Motor neuron (in vitro differentiated cells): Measurements from ENCODE around the gene MAGI1. TPM values are rescaled to one million over a fixed set of nuclear protein-coding genes. Genes with fewer than 3 reads are reported as not detected.
"Not testable (repeated sequence)": the region's sequence is repeated elsewhere in the genome, so short reads cannot be mapped to it uniquely, and the experiment has no call there.

Experiments
- ATAC-seq, 8 experiments: fragments of 200-7000 bp; cut with Tn5 transposase; replicated peaks in 6 of 8; 2 replicates each; pipeline ENCODE4 v1.8.0; 2021; ENCODE audit warnings: mild to moderate bottlenecking in 8 of 8, moderate library complexity in 8 of 8
- H3K27ac ChIP-seq, 2 donors: fragments of 250-450 bp; sonication (Bioruptor Pico); 2 replicates each; pipeline ENCODE4 v1.9.0; 2021; ENCODE audit warnings: antibody characterized with exemption in 2 of 2, mild to moderate bottlenecking in 2 of 2, moderate library complexity in 1 of 2
- H3K4me1 ChIP-seq, 2 donors: fragments of 250-450 bp; sonication (Bioruptor Pico); replicated peaks in 1 of 2; 2 replicates each; pipeline ENCODE4 v1.6.1; 2021; ENCODE audit warnings: antibody characterized with exemption in 2 of 2, mild to moderate bottlenecking in 2 of 2, moderate library complexity in 1 of 2
- H3K4me3 ChIP-seq, 5 donors: fragments of 250-450 bp; sonication (Bioruptor Pico); 2 replicates each; pipeline ENCODE4 v1.9.0; 2021; ENCODE audit warnings: antibody characterized with exemption in 5 of 5, mild to moderate bottlenecking in 5 of 5, moderate library complexity in 4 of 5
- WGBS, 10 experiments: fragments of 450-650 bp; shearing (Covaris generic); methylation state at CpG; one replicate each; pipeline ENCODE4 v1.0.0; 2022; 5-methylcytosine and 5-hydroxymethylcytosine counted together
- in situ Hi-C, 9 experiments: fragments of 400-800 bp; cut with MboI; loops; one replicate each; pipeline ENCODE4 v1.15.0; 2021; ENCODE audit warnings: low sequenced_read_pairs in 9 of 9, low pct_unique_long_range_greater_than_20kb in 2 of 9; ENCODE audit not compliant: unreplicated experiment in 9 of 9
- total RNA-seq, 8 experiments: library from RNA; unstranded; fragments of 300-600 nt; gene quantifications; 2 replicates each; pipeline versions ENCODE4 v1.2.3 to v1.2.4, GENCODE V29; 2022

MAGI1 gene
- total RNA-seq, 8 experiments from 2014 or later = 25.3 to 66.3 (median 38.2) TPM

GRCh38 chr3:65878831-65879230 is 159.9 kb downstream of the MAGI1 start:
- in situ Hi-C loops = no loop called here
- Histone ChIP-seq H3K4me1 (peaks cover 7 to 9% of the 10 kb centered on the region in 2 donors), H3K27ac (no peak overlapping the region), H3K4me3 (no peak overlapping the region)
- no peak for ATAC-seq
- WGBS, 10 experiments = 0 to 100% (median 67%) methylated on average over 1 to 5 of the region's 6 CpGs; no CpG with 5 or more reads in 2 of the 10 experiments

- no peak for ATAC-seq
- peaks cover 3 to 4% of the 10 kb centered on the region in 2 donors for H3K4me1 ChIP-seq
- WGBS, 10 experiments = 10 to 90% (median 80%) methylated on average over 1 to 2 of the region's 2 CpGs; no CpG with 5 or more reads in 5 of the 10 experiments
- in situ Hi-C loops = no loop called here
- no peak overlapping the region for H3K4me3 ChIP-seq
- H3K27ac ChIP-seq = no peak overlapping the region
Observed at GRCh38 chr3:65877160-65877559, 161.6 kb downstream of the MAGI1 start.

GRCh38 chr3:65876028-65876420 is 162.7 kb downstream of the MAGI1 start:
- Histone ChIP-seq H3K4me1 (peaks cover 4 to 12% of the 10 kb centered on the region in 2 donors), H3K4me3 (no peak overlapping the region), H3K27ac (no peak overlapping the region)
- ATAC-seq = no peak
- in situ Hi-C loops = no loop called here
- WGBS, 10 experiments = 14 to 88% (median 78%) methylated on average over 1 to 3 of the region's 3 CpGs; no CpG with 5 or more reads in 3 of the 10 experiments

- in situ Hi-C loops = no loop called here
- peak in 6 of 8 experiments; percentile 36 to 84 (median 51) for ATAC-seq
Observed at GRCh38 chr3:65875393-65876027, 163.2 kb downstream of the MAGI1 start.

GRCh38 chr3:65873869-65874268 is 164.8 kb downstream of the MAGI1 start:
- H3K4me3 ChIP-seq = no peak overlapping the region
- 79 to 100% (median 90%) methylated on average over 1 to 2 of the region's 3 CpGs; no CpG with 5 or more reads in 2 of the 10 experiments for whole genome bisulfite sequencing, 10 experiments
- in situ Hi-C loops = no loop called here
- ATAC-seq = no peak
- peaks cover 6 to 19% of the 10 kb centered on the region in 2 donors for H3K4me1 ChIP-seq
- H3K27ac ChIP-seq = no peak overlapping the region

More at GRCh38 chr3:65875393-65876027, 163.2 kb downstream of the MAGI1 start:
- 54 to 100% (median 88%) methylated on average over 1 to 6 of the region's 6 CpGs for WGBS, 10 experiments
- no peak overlapping the region for H3K27ac ChIP-seq
- H3K4me1 ChIP-seq = peaks cover 4 to 14% of the 10 kb centered on the region in 2 donors
- no peak overlapping the region for H3K4me3 ChIP-seq

GRCh38 chr3:65873028-65873427 is 165.7 kb downstream of the MAGI1 start:
- H3K4me1 ChIP-seq = peaks cover 6 to 16% of the 10 kb centered on the region in 2 donors
- in situ Hi-C loops = no loop called here
- ATAC-seq = no peak
- H3K27ac ChIP-seq = no peak overlapping the region
- 33 to 100% (median 80%) methylated on average over 1 to 5 of the region's 6 CpGs; no CpG with 5 or more reads in 3 of the 10 experiments for WGBS, 10 experiments
- H3K4me3 ChIP-seq = no peak overlapping the region

GRCh38 chr3:65871305-65872141 is 167.2 kb downstream of the MAGI1 start:
- H3K27ac ChIP-seq = no peak overlapping the region
- WGBS, 10 experiments = 46 to 100% (median 79%) methylated on average over 1 to 6 of the region's 6 CpGs
- H3K4me3 ChIP-seq = no peak overlapping the region
- peak in 2 of 8 experiments; percentile 55 to 67 for ATAC-seq
- H3K4me1 ChIP-seq = peaks cover 6 to 16% of the 10 kb centered on the region in 2 donors
- in situ Hi-C loops = no loop called here

GRCh38 chr3:65869798-65870197 is 168.9 kb downstream of the MAGI1 start:
- H3K4me1 ChIP-seq = peaks cover 2 to 16% of the 10 kb centered on the region in 2 donors
- H3K27ac ChIP-seq = no peak overlapping the region
- in situ Hi-C loops = no loop called here
- H3K4me3 ChIP-seq = no peak overlapping the region
- ATAC-seq = peak in 2 of 8 experiments; percentile 16 to 55
- 80 to 100% (median 93%) methylated on average over 1 to 9 of the region's 9 CpGs; no CpG with 5 or more reads in 2 of the 10 experiments for WGBS, 10 experiments

GRCh38 chr3:65867463-65868210 is 171.1 kb downstream of the MAGI1 start:
- no peak overlapping the region for H3K27ac ChIP-seq
- WGBS, 10 experiments = 71 to 100% (median 95%) methylated on average over 1 to 5 of the region's 9 CpGs; no CpG with 5 or more reads in 4 of the 10 experiments
- in situ Hi-C loops = no loop called here
- no peak overlapping the region for H3K4me3 ChIP-seq
- H3K4me1 ChIP-seq = peaks cover 2 to 16% of the 10 kb centered on the region in 2 donors
- no peak for ATAC-seq

- in situ Hi-C loops = no loop called here
- H3K4me1 ChIP-seq = no peaks in the 10 kb centered on the region
- WGBS, 10 experiments = 68 to 100% (median 86%) methylated on average over 1 to 6 of the region's 6 CpGs; no CpG with 5 or more reads in 3 of the 10 experiments
- H3K4me3 ChIP-seq = no peak overlapping the region
- peak in 1 of 8 experiments; percentile 17 for ATAC-seq
- H3K27ac ChIP-seq = no peak overlapping the region
Observed at GRCh38 chr3:65864357-65864904, 174.3 kb downstream of the MAGI1 start.

GRCh38 chr3:65861718-65862117 is 177.0 kb downstream of the MAGI1 start:
- Histone ChIP-seq H3K4me3 (no peak overlapping the region), H3K27ac (no peak overlapping the region), H3K4me1 (no peaks in the 10 kb centered on the region)
- 57 to 100% (median 83%) methylated on average over 1 to 5 of the region's 5 CpGs; no CpG with 5 or more reads in 1 of the 10 experiments for whole genome bisulfite sequencing, 10 experiments
- in situ Hi-C loops = no loop called here
- no peak for ATAC-seq

- WGBS, 10 experiments = 37 to 100% (median 90%) methylated on average over 1 to 7 of the region's 7 CpGs
- ATAC-seq, in situ Hi-C loops, H3K27ac ChIP-seq, H3K4me3 ChIP-seq, H3K4me1 ChIP-seq: not testable (repeated sequence)
Observed at GRCh38 chr3:65859612-65860011, 179.1 kb downstream of the MAGI1 start.
